Measurements from ENCODE around the gene CDKN2AIPNL.

The CDKN2AIPNL gene

GRCh38 chr5:134459491-134459890 lies 47.8 kb upstream of the CDKN2AIPNL start:
- ChIA-PET CTCF (no interaction called here), POLR2A (interaction anchor here (0.6 to 1.0 kb wide), 2 partner anchors 48 to 68 kb away, joined by 3 read pairs; partner anchors contain the start of gene CDKN2AIPNL)
- Histone ChIP-seq H3K4me1 (ENCODE audit: control insufficient read depth, insufficient read depth, low read length) (0 out of 2 replicates have a peak, but pooled peaks cover 2% of the 10 kb centered on the region), H3K36me3 (ENCODE audit: control insufficient read depth in 2 of 2, insufficient read depth in 1 of 2, low read length in 2 of 2) (no peaks in the 10 kb centered on the region), H3K27ac (ENCODE audit: extremely low read depth, low read depth, low read length) (no peak overlapping the region), H3K9me3 (ENCODE audit: control insufficient read depth, insufficient read depth, low read depth, low read length) (no peaks in the 10 kb centered on the region), H3K4me3 (ENCODE audit: low read depth, low read length) (no peak overlapping the region)
- TF ChIP-seq ZNF623 (tag by site-specific recombination; IDR thresholded peaks at IDR 0.05) (no peak), ZBTB20 (tag by site-specific recombination; IDR thresholded peaks at IDR 0.05) (no peak), ZNF157 (tag by site-specific recombination; IDR thresholded peaks at IDR 0.05) (no peak), ZNF248 (tag by site-specific recombination; IDR thresholded peaks at IDR 0.05) (no peak), ZNF112 (tag by site-specific recombination; IDR thresholded peaks at IDR 0.05) (no peak), ZNF184 (tag by site-specific recombination; IDR thresholded peaks at IDR 0.05) (no peak), ZNF302 (tag by site-specific recombination; IDR thresholded peaks at IDR 0.05; ENCODE audit: low read depth) (no peak), KLF7 (tag by site-specific recombination; IDR thresholded peaks at IDR 0.05; ENCODE audit: borderline replicate concordance) (no peak), ZNF23 (tag by site-specific recombination; IDR thresholded peaks at IDR 0.05; ENCODE audit: borderline replicate concordance) (no peak), EGR2 (tag by site-specific recombination; IDR thresholded peaks at IDR 0.05; ENCODE audit: low read depth) (no peak), BCL6B (tag by site-specific recombination; IDR thresholded peaks at IDR 0.05) (no peak), ZNF214 (tag by site-specific recombination; IDR thresholded peaks at IDR 0.05; ENCODE audit: borderline replicate concordance) (no peak), ZBTB1 (tag by site-specific recombination; IDR thresholded peaks at IDR 0.05) (no peak)

GRCh38 chr5:134459010-134459403 lies 47.3 kb upstream of the CDKN2AIPNL start:
- CTCF ChIA-PET, result no interaction called here
- POLR2A ChIA-PET, result interaction anchor here (0.6 to 1.0 kb wide), 2 partner anchors 48 to 68 kb away, joined by 3 read pairs; partner anchors contain the start of gene CDKN2AIPNL
- Histone ChIP-seq H3K9me3 (ENCODE audit: control insufficient read depth, insufficient read depth, low read depth, low read length) (no peaks in the 10 kb centered on the region), H3K27ac (ENCODE audit: extremely low read depth, low read depth, low read length) (no peak overlapping the region), H3K4me3 (ENCODE audit: low read depth, low read length) (no peak overlapping the region), H3K36me3 (ENCODE audit: control insufficient read depth in 2 of 2, insufficient read depth in 1 of 2, low read length in 2 of 2) (no peaks in the 10 kb centered on the region), H3K4me1 (ENCODE audit: control insufficient read depth, insufficient read depth, low read length) (0 out of 2 replicates have a peak, but pooled peaks cover 2% of the 10 kb centered on the region)
- peak; percentile 36; the same call in 1 of the 2 replicates for TF ChIP-seq ZNF449 (tag by site-specific recombination; IDR thresholded peaks at IDR 0.05)
- TF ChIP-seq ZNF426 (tag by site-specific recombination; IDR thresholded peaks at IDR 0.05), result no peak

- Histone ChIP-seq H3K36me3 (ENCODE audit: control insufficient read depth in 2 of 2, insufficient read depth in 1 of 2, low read length in 2 of 2) (no peaks in the 10 kb centered on the region), H3K27ac (ENCODE audit: extremely low read depth, low read depth, low read length) (no peak overlapping the region), H3K9me3 (ENCODE audit: control insufficient read depth, insufficient read depth, low read depth, low read length) (no peaks in the 10 kb centered on the region), H3K4me3 (ENCODE audit: low read depth, low read length) (no peak overlapping the region), H3K4me1 (ENCODE audit: control insufficient read depth, insufficient read depth, low read length) (0 out of 2 replicates have a peak, but pooled peaks cover 2% of the 10 kb centered on the region)
- POLR2A ChIA-PET, result interaction anchor here (0.5 to 1.0 kb wide), 2 partner anchors 47 to 122 kb away, joined by 3 to 4 read pairs; partner anchors contain the start of gene CDKN2AIPNL
- CTCF ChIA-PET, result interaction anchor here (1.1 kb wide), 1 partner anchor 47 kb away, joined by 3 read pairs; no protein-coding TSS in a partner anchor
- peak; percentile 31; the same call in 1 of the 2 replicates for TF ChIP-seq PRDM10 (tag by site-specific recombination; IDR thresholded peaks at IDR 0.05)
- no peak for TF ChIP-seq ZNF692 (tag by site-specific recombination; IDR thresholded peaks at IDR 0.05)
- no peak for TF ChIP-seq AEBP2 (tag by site-specific recombination; IDR thresholded peaks at IDR 0.05; ENCODE audit: borderline replicate concordance)
- TF ChIP-seq OVOL3 (tag by site-specific recombination; IDR thresholded peaks at IDR 0.05), result no peak
- 0 out of 2 replicates have a peak, but pooled peaks have one; percentile 25 for TF ChIP-seq ZNF335 (tag by site-specific recombination; conservative IDR thresholded peaks at IDR 0.05)
- no peak for TF ChIP-seq HOXA7 (CRISPR knock-in tag; IDR thresholded peaks at IDR 0.05; ENCODE audit: borderline replicate concordance)
Observed at GRCh38 chr5:134458234-134459009, 46.7 kb upstream of the CDKN2AIPNL start.

All from HEK293 (cell line).